Activated CD4-positive, CD25-positive, alpha-beta regulatory T cell treated with anti-CD3 and anti-CD28 coated beads, Interleukin-2, amount 50 U/mL, for 16 hours (primary cell): ENCODE measurements around the gene MCTP2.
"Not testable (repeated sequence)": the region's sequence is repeated elsewhere in the genome, so short reads cannot be mapped to it uniquely, and the experiment has no call there.

ENCODE experiments used
- DNase-seq: peaks from one replicate; pipeline ENCODE4 v3.0.0-alpha.2; 2020; ENCODE audit warnings: low read depth, low spot score

Gene MCTP2

GRCh38 chr15:94235041-94235440 lies 3.7 kb downstream of the MCTP2 start:
- no peak for DNase-seq

GRCh38 chr15:94235646-94236045 lies 4.3 kb downstream of the MCTP2 start:
- no peak for DNase-seq

DNA sequence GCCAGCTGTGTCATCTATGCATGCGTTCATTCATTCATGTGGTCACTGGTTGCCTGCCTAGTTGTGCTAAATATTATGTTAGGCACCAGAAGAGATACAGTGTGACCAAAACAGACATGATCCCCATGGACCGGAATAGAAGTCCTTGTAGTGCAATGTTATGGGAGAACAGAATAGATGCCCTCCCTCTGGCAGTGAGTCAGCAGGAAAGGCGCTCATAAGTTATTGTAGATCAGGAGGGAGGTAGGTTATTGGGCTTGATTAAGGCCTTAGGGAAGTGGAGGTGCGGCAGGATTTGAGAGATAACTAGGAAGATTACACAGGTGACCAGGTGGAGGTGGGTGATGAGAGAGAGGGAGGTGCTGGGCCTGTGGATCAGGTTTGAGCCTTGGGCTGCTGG lies 5.2 kb downstream of the MCTP2 start:
- DNase-seq, result no peak

DNA sequence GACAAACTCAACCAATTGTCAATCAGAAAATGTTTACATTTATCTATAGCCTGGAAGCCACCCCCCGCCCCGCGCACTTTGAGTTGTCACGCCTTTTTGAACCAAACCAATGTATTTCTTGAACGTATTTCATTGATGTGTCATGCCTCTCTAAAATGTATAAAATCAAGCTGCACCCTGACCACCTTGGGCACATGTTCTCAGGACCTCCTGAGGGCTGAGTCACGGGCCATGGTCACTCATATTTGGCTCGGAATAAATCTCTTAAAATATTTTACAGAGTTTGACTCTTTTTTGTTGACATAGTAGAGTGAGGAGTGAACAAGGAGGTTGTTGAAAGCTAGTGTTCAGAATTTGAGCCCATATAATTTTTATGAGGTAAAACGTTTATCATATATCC lies 6.5 kb downstream of the MCTP2 start:
- no peak for DNase-seq

DNA sequence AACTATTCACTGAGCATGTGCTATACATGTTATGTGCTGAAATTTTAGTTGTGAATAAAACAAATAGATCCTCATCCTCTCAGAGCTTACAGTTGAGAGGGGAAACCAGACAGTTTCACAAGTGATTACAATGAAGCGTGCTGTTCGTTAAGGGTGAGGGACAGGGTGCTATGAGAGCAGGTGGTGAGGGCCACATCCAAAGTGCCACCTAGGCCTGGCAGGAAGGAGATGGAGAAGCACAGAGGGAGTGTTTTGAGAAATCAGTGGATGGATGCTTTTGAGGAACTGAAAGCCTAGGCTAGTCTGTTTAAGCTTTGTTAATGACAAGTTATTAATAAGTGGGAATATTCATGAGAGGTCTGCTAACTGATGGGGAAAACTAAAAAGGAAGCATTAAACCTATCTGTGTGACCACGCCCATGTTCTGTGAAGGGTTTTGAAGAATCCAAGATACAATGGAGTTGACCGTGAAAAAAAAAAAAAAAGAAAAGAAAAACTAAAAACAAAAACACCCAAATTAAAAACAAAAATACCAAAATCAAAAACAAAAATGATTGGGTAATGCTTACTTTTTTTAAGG lies 7.3 kb downstream of the MCTP2 start:
- no peak for DNase-seq

DNA sequence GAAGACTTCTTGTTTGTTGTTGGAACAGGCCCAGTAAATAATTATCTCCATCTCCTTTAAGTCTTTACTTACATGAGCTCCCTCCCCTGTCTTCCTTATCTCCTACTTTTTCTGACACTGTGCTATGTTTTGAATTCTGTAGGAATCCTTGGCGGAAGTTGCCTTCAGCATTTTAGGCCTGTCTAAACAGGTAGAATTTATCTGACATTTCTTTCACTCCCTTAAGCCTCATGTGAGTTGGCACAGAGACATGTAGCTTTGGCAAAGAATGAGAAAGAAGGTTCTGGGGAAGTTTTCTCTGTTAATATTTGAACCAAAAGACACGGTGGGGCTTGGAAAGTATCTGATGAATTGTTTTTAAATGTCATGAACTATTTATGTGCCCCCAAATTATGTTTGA lies 8.1 kb downstream of the MCTP2 start:
- DNase-seq, result no peak

GRCh38 chr15:94240480-94240879 lies 9.1 kb downstream of the MCTP2 start:
- no peak for DNase-seq

- DNase-seq, result no peak
Observed at GRCh38 chr15:94242257-94242656, 10.9 kb downstream of the MCTP2 start.

- not testable (repeated sequence) for DNase-seq
Observed at GRCh38 chr15:94243003-94243402, 11.6 kb downstream of the MCTP2 start.

DNA sequence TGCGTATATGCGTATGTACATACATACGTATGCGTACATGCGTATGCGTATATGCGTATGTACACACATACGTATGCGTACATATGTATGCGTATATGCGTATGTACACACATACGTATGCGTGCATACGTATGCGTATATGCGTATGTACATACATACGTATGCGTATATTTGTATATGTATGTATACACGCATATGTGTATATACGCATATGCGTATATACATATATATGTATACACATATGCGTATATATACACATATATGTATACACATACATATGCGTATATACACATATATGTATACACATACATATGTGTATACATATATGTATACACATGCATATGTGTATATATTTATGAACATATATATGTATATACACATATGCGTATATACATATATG lies 12.1 kb downstream of the MCTP2 start:
- DNase-seq, result no peak

DNA sequence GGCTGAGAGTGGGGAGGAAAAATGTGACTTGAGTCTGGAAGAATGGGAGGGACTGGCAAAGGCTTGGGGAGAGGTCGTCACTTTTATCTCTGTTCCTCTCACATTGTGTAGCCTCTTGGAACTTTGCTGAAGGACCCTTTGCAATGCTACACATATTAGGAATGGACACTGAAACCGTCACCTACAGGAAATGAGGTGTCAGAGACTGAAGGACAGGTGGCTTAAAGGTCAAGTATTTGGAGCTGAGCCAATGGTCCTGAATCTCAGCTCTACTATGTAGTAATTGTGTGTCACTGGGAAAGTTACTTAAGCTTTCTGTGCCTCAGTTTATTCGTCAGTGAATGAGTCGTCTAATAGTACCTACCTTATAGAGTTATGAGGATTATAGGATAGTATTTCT lies 14.7 kb downstream of the MCTP2 start:
- DNase-seq, result no peak

DNA sequence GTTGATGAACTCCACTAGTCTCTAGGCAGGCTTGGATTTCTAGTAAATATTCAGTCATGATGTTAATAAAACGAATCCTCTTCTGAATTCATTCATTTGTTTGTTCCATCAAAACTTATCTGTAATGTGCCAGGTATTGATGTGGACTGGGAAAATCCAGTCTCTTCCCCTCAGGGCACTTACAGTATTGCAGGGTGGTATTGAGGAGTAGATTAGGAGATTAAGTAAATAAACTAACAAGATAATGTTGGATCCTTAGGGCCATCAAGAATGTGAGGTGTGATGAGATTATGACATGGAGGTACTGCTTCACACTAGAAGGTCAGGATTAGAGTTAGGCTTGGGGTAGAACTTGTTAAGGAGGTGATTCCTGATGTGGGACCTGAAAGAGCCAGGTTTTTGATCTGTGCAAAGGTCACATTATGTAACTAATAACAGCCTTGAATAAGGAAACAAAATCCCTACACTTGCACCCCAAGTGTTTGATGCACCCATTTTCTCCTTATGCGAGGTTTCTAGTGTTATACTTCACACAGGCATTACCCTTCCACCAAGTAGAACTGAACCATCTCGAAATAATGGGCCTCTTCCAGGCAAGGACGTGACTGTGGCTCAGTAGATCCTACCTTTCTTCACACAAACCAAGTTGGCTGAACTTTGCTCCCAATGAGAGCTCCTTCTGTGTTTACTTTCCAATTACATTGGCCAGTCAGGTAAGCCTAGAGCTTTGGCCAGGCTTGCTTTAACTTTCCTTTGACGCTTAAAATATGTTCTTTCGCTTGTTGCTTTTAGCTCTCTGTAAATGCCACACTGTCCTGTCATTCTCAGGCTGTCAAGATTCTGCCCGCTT lies 16.7 kb downstream of the MCTP2 start:
- DNase-seq, result no peak

DNA sequence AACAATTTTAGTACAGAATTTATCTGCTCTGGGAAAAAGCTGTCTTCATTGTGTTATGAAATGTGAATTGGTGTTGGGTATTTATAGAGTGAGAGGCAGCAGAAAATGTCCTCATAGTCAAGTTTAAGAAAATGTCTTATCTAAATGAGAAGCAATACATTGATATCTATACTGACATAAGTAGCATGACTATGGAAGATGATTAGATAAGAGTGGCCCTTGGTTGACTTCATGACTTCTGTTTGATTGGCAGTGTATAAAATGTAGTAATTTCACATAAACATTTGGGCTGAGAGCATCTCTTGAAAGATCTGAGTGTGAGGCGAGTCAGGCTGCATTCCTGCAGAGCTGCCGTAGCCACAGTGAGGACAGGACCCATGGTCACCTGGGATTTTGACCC lies 19.4 kb downstream of the MCTP2 start:
- no peak for DNase-seq

DNA sequence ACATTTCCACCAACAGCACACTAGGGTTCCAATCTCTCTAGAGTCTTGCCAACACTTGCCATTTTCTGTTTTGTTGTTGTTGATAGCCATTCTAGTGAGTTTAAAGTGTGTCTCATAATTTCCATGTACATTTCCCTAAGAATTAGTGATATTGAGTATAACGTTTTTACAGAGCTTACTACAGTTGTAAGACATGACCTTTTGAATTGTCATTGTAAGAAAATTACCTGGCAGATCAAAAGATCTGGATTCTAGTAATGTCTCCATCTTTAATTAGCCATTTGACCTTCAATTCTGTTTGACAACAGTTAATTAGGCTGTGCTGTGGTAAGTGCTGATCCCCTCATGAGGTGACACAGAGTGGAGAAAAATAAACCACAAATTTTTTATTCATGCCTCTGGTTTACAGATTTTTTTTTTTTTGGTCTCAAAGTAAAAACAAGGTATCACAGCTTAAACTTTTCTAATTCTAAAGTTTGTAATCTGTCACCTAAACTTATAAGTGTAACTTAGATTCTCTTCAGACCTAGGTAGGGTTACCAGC lies 20.9 kb downstream of the MCTP2 start:
- DNase-seq, result no peak

- DNase-seq, result no peak
Observed at GRCh38 chr15:94252906-94253491, 21.6 kb downstream of the MCTP2 start.

- DNase-seq, result no peak
Observed at GRCh38 chr15:94253742-94254141, 22.4 kb downstream of the MCTP2 start.

GRCh38 chr15:94255540-94255939 lies 24.2 kb downstream of the MCTP2 start:
- DNase-seq, result no peak

- DNase-seq, result no peak
Observed at GRCh38 chr15:94256511-94256910, 25.1 kb downstream of the MCTP2 start.

- not testable (repeated sequence) for DNase-seq
Observed at GRCh38 chr15:94257776-94258175, 26.4 kb downstream of the MCTP2 start.

- no peak for DNase-seq
Observed at GRCh38 chr15:94258246-94258645, 26.9 kb downstream of the MCTP2 start.

- no peak for DNase-seq
Observed at GRCh38 chr15:94259121-94259751, 27.9 kb downstream of the MCTP2 start.

DNA sequence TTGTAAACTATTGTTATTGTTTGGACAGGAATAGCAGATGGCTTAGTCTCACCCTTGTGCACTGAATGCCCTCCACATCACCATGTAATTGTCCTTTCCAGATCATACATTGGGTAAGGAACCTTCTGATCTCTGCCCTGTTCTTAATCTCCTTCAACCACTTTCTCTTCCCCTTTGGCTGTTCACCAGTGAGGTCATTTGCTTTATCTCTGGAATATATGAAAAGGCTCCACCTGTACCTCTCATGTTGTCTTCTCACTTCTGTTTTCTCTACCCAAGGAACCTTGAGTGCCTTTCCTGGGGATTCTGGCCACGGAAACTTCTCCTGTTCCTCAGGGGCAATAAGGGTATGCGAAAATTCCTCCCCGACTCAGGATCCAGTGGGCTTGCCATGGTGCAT lies 28.5 kb downstream of the MCTP2 start:
- DNase-seq, result no peak
